H1 (cell line): ENCODE results near the gene HSP90B1. TPM values are rescaled to one million over a fixed set of nuclear protein-coding genes. Genes with fewer than 3 reads are reported as not detected.

Experiments
- BCL11A ChIP-seq, 2 experiments: IDR thresholded peaks; one replicate each; pipeline ENCODE4 v1.6.1; 2011; ENCODE audit warnings: low read depth in 2 of 2, low read length in 2 of 2, mild to moderate bottlenecking in 2 of 2
- CHD1 ChIP-seq: IDR thresholded peaks from 2 replicates; pipeline ENCODE4 v1.6.1; 2012; ENCODE audit warnings: low read depth, low read length, improper control_type of control experiment
- CHD2 ChIP-seq: IDR thresholded peaks from 2 replicates; pipeline ENCODE4 v1.6.1; 2012; ENCODE audit warnings: low read length, improper control_type of control experiment
- CTBP2 ChIP-seq: IDR thresholded peaks from 2 replicates; pipeline ENCODE4 v1.7.0; 2011; ENCODE audit warnings: borderline replicate concordance, mild to moderate bottlenecking, moderate library complexity, mixed read lengths, low read length; ENCODE audit not compliant: insufficient read depth, insufficient read length
- EP300 ChIP-seq, 2 experiments: IDR thresholded peaks; 1 replicate in 1 of 2; 2 replicates in 1 of 2; pipeline ENCODE4 v1.6.1; 2011 to 2012; ENCODE audit warnings: low read depth in 2 of 2, low read length in 2 of 2, mild to moderate bottlenecking in 2 of 2, borderline replicate concordance in 1 of 2, inconsistent platforms in 1 of 2, moderate library complexity in 1 of 2
- FOSL1 ChIP-seq: IDR thresholded peaks from 2 replicates; pipeline ENCODE4 v1.6.1; 2011; ENCODE audit warnings: mild to moderate bottlenecking, low read depth, low read length, moderate library complexity; ENCODE audit not compliant: insufficient read depth
- HDAC2 ChIP-seq, 2 experiments: fragments of 300-600 bp in 1 of 2; sonication (generic) in 1 of 2; IDR thresholded peaks; 2 replicates each; pipeline ENCODE4 v1.6.1; 2011 to 2012; ENCODE audit warnings: low read depth in 2 of 2, low read length in 2 of 2, mild to moderate bottlenecking in 2 of 2, moderate library complexity in 2 of 2, borderline replicate concordance in 1 of 2, inconsistent platforms in 1 of 2
- JUND ChIP-seq: IDR thresholded peaks from 2 replicates; pipeline ENCODE4 v1.6.1; 2011; ENCODE audit warnings: mild to moderate bottlenecking, improper control_type of control experiment, low read length
- KDM4A ChIP-seq: IDR thresholded peaks from one replicate; pipeline ENCODE4 v1.7.1; 2012; ENCODE audit warnings: low read depth, mild to moderate bottlenecking, moderate library complexity, low read length, inconsistent platforms; ENCODE audit not compliant: severe bottlenecking
- KDM5A ChIP-seq: fragments of 200-600 bp; IDR thresholded peaks from 2 replicates; pipeline ENCODE4 v1.7.1; 2012; ENCODE audit warnings: mild to moderate bottlenecking, low read length, inconsistent platforms, mixed read lengths
- MAFK ChIP-seq: IDR thresholded peaks from 2 replicates; pipeline ENCODE4 v1.6.1; 2012; ENCODE audit warnings: low read depth, mild to moderate bottlenecking, improper control_type of control experiment, low read length
- POLR2A ChIP-seq, 2 experiments: IDR thresholded peaks; 1 replicate in 1 of 2; 2 replicates in 1 of 2; pipeline ENCODE4 v1.6.1; 2011; ENCODE audit warnings: low read depth in 2 of 2, low read length in 2 of 2, mild to moderate bottlenecking in 2 of 2; ENCODE audit errors: control extremely low read depth in 1 of 2
- POLR2AphosphoS5 ChIP-seq: IDR thresholded peaks from 2 replicates; pipeline ENCODE4 v1.6.1; 2011; ENCODE audit warnings: low read depth, low read length
- RBBP5 ChIP-seq: IDR thresholded peaks from 2 replicates; pipeline ENCODE4 v1.7.1; 2012; ENCODE audit warnings: low read depth, mild to moderate bottlenecking, inconsistent platforms, low read length, moderate library complexity, borderline replicate concordance
- RNF2 ChIP-seq: fragments of 200-900, 300-1000 bp; sonication (generic); IDR thresholded peaks from 2 replicates; pipeline ENCODE4 v1.7.1; 2016; ENCODE audit warnings: borderline replicate concordance, low read depth, mild to moderate bottlenecking, antibody characterized with exemption, low read length; ENCODE audit not compliant: poor library complexity, severe bottlenecking; ENCODE audit errors: missing control alignments
- SUZ12 ChIP-seq: fragments of 200-600 bp; sonication (generic); IDR thresholded peaks from 2 replicates; pipeline ENCODE4 v1.6.1; 2012; ENCODE audit warnings: mild to moderate bottlenecking, inconsistent platforms, low read length, moderate library complexity, mixed read lengths
- polyA plus RNA-seq, 7 experiments: library from polyadenylated mRNA; depleted of rRNA in 3 of 7; stranded (reverse) in 5 of 7; unstranded in 2 of 7; fragments of >200 nt in 5 of 7; fragments of 200-250 nt in 2 of 7; gene quantifications; 1 replicate in 5 of 7; 2 replicates in 1 of 7; 4 replicates in 1 of 7; pipeline versions ENCODE4 v1.2.1 to v1.2.3, GENCODE V29; 2011 to 2013; ENCODE audit warnings: missing spikeins in 2 of 7, mixed read lengths in 2 of 7
- total RNA-seq: library from RNA; stranded (reverse); fragmentation: NEBNext Ultra II Directional; extraction: Animal tissue kit (Norgen Biotek cat#: 25700); gene quantifications from 2 replicates; pipeline ENCODE4 v1.2.1, GENCODE V29; 2021
- TF ChIP-seq, protein P1 (sequence below), 3 experiments: IDR thresholded peaks; 1 replicate in 2 of 3; 2 replicates in 1 of 3; pipeline versions ENCODE4 v1.5.1 to v1.6.1; 2011; ENCODE audit warnings: low read length in 3 of 3, mild to moderate bottlenecking in 3 of 3, inconsistent platforms in 2 of 3, low read depth in 1 of 3, moderate library complexity in 1 of 3; ENCODE audit not compliant: insufficient read depth in 1 of 3; ENCODE audit errors: control extremely low read depth in 1 of 3
- TF ChIP-seq, protein P2 (sequence below): IDR thresholded peaks from 2 replicates; pipeline ENCODE4 v1.6.1; 2011; ENCODE audit warnings: low read length, improper control_type of control experiment

The HSP90B1 gene
- total and polyA plus RNA-seq, 2 of the 8 experiments (the other 6 are each of a cell fraction or from before 2014, with no cell fraction given), result 161 to 847 TPM

DNA sequence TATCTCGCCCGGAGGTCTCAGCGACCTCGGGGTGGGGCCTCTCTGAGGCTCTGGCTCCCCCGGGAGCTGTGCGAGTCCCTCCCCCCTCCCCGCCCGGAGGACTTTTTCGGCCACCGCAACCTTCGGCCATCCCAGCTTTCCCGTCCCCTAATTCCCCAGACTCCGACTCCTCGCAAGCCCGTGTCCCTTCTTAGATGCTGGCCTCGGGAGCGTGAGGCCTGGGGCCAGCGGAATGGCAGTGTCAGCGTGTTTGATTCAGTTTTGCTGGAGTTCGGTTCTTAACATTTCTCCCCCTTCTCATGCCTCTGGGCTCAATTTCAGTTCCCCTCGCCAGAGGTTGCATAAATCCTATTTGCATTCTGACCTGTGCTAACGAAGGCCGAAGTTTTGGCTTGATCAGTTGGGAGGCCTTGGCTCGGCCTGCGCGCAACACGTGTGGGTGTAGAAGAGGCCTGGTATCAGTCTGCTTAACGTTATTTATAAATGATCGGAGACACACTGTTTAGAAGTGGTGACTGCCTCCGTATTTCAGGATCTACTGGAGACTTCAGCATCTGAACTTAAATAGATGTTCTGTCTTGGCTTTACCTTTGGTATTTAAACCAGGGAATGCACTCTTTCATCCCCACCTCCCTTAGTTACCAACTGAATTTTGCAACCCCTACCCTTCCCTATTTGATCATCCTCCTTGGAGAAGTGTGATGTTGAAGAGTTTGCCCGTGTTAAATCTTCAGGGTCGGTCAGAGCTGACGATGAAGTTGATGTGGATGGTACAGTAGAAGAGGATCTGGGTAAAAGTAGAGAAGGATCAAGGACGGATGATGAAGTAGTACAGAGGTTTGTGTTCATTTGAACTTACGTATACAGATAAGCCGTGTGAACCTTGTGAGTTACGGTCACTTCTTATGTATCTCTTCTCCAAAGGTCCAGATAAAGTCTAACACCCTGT is 851 bp downstream of the HSP90B1 start (continued):
- TF ChIP-seq RNF2 (no peak), CHD2 (no peak), CTBP2 (no peak), EP300 (IDR thresholded peaks at IDR 0.05; ENCODE audit: borderline replicate concordance in 1 of 2, low read depth in 2 of 2, low read length in 2 of 2) (no peak), POLR2A (IDR thresholded peaks at IDR 0.05; ENCODE audit: control extremely low read depth in 1 of 2, low read depth in 2 of 2, low read length in 2 of 2) (peak; percentile 30 to 54; a peak in 2 of 3 replicates), HDAC2 (IDR thresholded peaks at IDR 0.05; ENCODE audit: borderline replicate concordance in 1 of 2, low read depth in 2 of 2, low read length in 2 of 2) (peak in 1 of 2 experiments; percentile 18; a peak in 1 of 4 replicates), CHD1 (peak; percentile 24; the same call in 1 of the 2 replicates), SUZ12 (no peak), FOSL1 (no peak), KDM4A (no peak), MAFK (no peak), KDM5A (no peak), RBBP5 (no peak), BCL11A (IDR thresholded peaks at IDR 0.05; ENCODE audit: low read depth in 2 of 2, low read length in 2 of 2) (no peak), POLR2AphosphoS5 (peak; percentile 11; the same call in 1 of the 2 replicates), JUND (no peak)
- TF ChIP-seq, protein P1, sequence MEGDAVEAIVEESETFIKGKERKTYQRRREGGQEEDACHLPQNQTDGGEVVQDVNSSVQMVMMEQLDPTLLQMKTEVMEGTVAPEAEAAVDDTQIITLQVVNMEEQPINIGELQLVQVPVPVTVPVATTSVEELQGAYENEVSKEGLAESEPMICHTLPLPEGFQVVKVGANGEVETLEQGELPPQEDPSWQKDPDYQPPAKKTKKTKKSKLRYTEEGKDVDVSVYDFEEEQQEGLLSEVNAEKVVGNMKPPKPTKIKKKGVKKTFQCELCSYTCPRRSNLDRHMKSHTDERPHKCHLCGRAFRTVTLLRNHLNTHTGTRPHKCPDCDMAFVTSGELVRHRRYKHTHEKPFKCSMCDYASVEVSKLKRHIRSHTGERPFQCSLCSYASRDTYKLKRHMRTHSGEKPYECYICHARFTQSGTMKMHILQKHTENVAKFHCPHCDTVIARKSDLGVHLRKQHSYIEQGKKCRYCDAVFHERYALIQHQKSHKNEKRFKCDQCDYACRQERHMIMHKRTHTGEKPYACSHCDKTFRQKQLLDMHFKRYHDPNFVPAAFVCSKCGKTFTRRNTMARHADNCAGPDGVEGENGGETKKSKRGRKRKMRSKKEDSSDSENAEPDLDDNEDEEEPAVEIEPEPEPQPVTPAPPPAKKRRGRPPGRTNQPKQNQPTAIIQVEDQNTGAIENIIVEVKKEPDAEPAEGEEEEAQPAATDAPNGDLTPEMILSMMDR (IDR thresholded peaks at IDR 0.05; ENCODE audit: control extremely low read depth in 1 of 3, insufficient read depth in 1 of 3, low read depth in 1 of 3, low read length in 3 of 3), result no peak
- TF ChIP-seq, protein P2, sequence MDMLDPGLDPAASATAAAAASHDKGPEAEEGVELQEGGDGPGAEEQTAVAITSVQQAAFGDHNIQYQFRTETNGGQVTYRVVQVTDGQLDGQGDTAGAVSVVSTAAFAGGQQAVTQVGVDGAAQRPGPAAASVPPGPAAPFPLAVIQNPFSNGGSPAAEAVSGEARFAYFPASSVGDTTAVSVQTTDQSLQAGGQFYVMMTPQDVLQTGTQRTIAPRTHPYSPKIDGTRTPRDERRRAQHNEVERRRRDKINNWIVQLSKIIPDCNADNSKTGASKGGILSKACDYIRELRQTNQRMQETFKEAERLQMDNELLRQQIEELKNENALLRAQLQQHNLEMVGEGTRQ, result no peak
